ENCODE data around the gene ZSWIM8. TPM values are rescaled to one million over a fixed set of nuclear protein-coding genes. Genes with fewer than 3 reads are reported as not detected.
"Not testable (repeated sequence)": the region's sequence is repeated elsewhere in the genome, so short reads cannot be mapped to it uniquely, and the experiment has no call there.

Gene ZSWIM8
- total and polyA plus RNA-seq, 2 experiments from 2014 or later, result 101 to 103 TPM

DNA sequence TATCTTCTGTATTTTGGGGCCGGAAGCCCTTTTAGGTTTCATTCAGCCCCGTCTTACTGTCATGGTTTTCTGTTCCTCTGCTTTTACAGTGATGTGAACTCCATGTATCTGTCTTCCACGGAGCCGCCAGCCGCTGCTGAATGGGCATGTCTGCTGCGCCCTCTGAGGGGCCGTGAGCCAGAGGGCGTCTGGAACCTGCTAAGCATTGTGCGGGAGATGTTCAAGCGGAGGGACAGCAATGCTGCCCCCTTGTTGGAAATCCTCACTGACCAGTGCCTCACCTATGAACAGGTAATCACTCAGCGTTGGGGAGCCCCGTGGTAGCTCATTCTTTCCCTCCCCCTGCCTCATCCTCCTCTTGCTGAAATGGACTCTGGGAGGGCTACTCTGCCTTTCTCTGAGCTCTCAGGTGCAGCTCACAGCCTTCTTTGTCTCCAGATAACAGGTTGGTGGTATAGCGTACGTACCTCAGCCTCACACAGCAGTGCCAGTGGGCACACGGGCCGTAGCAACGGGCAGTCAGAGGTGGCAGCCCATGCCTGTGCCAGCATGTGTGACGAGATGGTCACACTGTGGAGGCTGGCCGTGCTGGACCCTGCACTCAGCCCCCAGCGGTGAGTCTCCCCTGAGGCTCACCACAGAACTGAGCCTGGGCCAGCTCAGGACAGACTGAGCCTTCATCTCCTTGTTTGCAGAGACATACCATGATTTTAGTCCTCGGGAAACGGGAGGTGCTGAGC is 5.7 kb downstream of the ZSWIM8 start:
- H3K27me3 ChIP-seq, result no peaks in the 10 kb centered on the region
- H3K4me3 ChIP-seq, result no peak overlapping the region
- peaks cover 13% of the 10 kb centered on the region for H3K4me1 ChIP-seq (ENCODE audit: insufficient read depth)
- H3K4me2 ChIP-seq, result no peak overlapping the region
- no peaks in the 10 kb centered on the region for H3K36me3 ChIP-seq (replicated peaks; ENCODE audit: insufficient read depth, low read depth)
- H3K9me3 ChIP-seq (ENCODE audit: low read depth), result no peaks in the 10 kb centered on the region
- H4K20me1 ChIP-seq (ENCODE audit: insufficient read depth, poor library complexity, severe bottlenecking), result peaks cover 35% of the 10 kb centered on the region
- DNase-seq (ENCODE audit: low spot score), result no peak
- no peak for TF ChIP-seq EZH2phosphoT487 (IDR thresholded peaks at IDR 0.05; ENCODE audit: low read depth, severe bottlenecking, unreplicated experiment)
- TF ChIP-seq EZH2 (IDR thresholded peaks at IDR 0.05; ENCODE audit: borderline replicate concordance), result no peak
- TF ChIP-seq, protein P1, sequence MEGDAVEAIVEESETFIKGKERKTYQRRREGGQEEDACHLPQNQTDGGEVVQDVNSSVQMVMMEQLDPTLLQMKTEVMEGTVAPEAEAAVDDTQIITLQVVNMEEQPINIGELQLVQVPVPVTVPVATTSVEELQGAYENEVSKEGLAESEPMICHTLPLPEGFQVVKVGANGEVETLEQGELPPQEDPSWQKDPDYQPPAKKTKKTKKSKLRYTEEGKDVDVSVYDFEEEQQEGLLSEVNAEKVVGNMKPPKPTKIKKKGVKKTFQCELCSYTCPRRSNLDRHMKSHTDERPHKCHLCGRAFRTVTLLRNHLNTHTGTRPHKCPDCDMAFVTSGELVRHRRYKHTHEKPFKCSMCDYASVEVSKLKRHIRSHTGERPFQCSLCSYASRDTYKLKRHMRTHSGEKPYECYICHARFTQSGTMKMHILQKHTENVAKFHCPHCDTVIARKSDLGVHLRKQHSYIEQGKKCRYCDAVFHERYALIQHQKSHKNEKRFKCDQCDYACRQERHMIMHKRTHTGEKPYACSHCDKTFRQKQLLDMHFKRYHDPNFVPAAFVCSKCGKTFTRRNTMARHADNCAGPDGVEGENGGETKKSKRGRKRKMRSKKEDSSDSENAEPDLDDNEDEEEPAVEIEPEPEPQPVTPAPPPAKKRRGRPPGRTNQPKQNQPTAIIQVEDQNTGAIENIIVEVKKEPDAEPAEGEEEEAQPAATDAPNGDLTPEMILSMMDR (IDR thresholded peaks at IDR 0.05; ENCODE audit: poor library complexity), result no peak
- H3K27ac ChIP-seq, result no peak overlapping the region
- 94% methylated on average over 22 of the region's 22 CpGs for WGBS (ENCODE audit: low lambda C conversion rate, missing lambda C conversion rate)
- peaks cover 32% of the 10 kb centered on the region for H3K79me2 ChIP-seq
- H3K9me2 ChIP-seq (replicated peaks; ENCODE audit: insufficient read depth), result no peaks in the 10 kb centered on the region
- no peak overlapping the region for H2AFZ ChIP-seq

DNA sequence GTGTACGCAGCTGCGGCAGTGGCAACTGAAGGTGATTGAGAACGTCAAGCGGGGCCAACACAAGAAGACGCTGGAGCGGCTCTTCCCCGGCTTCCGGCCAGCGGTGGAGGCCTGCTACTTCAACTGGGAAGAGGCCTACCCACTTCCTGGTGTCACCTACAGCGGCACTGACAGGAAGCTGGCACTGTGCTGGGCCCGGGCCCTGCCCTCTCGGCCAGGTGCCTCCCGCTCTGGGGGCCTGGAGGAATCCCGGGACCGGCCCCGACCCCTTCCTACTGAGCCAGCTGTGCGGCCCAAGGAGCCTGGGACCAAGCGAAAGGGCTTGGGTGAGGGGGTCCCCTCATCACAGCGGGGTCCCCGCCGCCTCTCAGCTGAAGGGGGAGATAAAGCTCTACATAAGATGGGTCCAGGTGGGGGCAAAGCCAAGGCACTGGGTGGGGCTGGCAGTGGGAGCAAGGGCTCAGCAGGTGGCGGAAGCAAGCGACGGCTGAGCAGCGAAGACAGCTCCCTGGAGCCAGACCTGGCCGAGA is 6.5 kb downstream of the ZSWIM8 start:
- no peak overlapping the region for H2AFZ ChIP-seq
- peaks cover 24% of the 10 kb centered on the region for H3K79me2 ChIP-seq
- WGBS (ENCODE audit: low lambda C conversion rate, missing lambda C conversion rate), result 95% methylated on average over 26 of the region's 26 CpGs
- peaks cover 11% of the 10 kb centered on the region for H3K4me1 ChIP-seq (ENCODE audit: insufficient read depth)
- no peaks in the 10 kb centered on the region for H3K9me2 ChIP-seq (replicated peaks; ENCODE audit: insufficient read depth)
- TF ChIP-seq, protein P1 (IDR thresholded peaks at IDR 0.05; ENCODE audit: poor library complexity), result no peak
- no peaks in the 10 kb centered on the region for H3K27me3 ChIP-seq
- no peak overlapping the region for H3K27ac ChIP-seq
- H3K4me2 ChIP-seq, result no peak overlapping the region
- H3K9me3 ChIP-seq (ENCODE audit: low read depth), result no peaks in the 10 kb centered on the region
- no peak overlapping the region for H3K4me3 ChIP-seq
- no peaks in the 10 kb centered on the region for H3K36me3 ChIP-seq (replicated peaks; ENCODE audit: insufficient read depth, low read depth)
- no peak for DNase-seq (ENCODE audit: low spot score)
- H4K20me1 ChIP-seq (ENCODE audit: insufficient read depth, poor library complexity, severe bottlenecking), result peaks cover 27% of the 10 kb centered on the region

DNA sequence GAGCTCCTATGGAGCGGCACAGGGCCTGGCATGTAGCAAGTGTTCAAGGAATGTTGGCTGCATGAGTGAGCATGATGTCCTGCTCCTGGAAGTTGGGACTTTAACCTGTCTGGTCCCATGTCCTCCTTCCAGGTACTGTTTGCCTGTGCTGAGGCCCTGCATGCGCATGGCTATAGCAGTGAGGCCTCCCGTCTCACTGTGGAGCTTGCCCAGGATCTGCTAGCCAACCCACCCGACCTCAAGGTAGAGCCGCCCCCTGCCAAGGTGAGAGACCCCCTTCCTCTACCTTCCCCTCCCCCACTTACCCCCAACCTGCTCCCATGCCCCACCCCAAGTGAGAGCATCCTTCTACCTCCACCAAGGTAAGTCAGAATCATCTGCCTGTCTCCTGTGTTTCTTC is 8.1 kb downstream of the ZSWIM8 start:
- no peaks in the 10 kb centered on the region for H3K9me3 ChIP-seq (ENCODE audit: low read depth)
- H3K27me3 ChIP-seq, result no peaks in the 10 kb centered on the region
- no peak for DNase-seq (ENCODE audit: low spot score)
- no peak overlapping the region for H2AFZ ChIP-seq
- H3K27ac ChIP-seq, result no peak overlapping the region
- no peaks in the 10 kb centered on the region for H3K4me1 ChIP-seq (ENCODE audit: insufficient read depth)
- H4K20me1 ChIP-seq (ENCODE audit: insufficient read depth, poor library complexity, severe bottlenecking), result peaks cover 12% of the 10 kb centered on the region
- no peak overlapping the region for H3K4me3 ChIP-seq
- TF ChIP-seq, protein P1 (IDR thresholded peaks at IDR 0.05; ENCODE audit: poor library complexity), result no peak
- no peak for TF ChIP-seq EZH2phosphoT487 (IDR thresholded peaks at IDR 0.05; ENCODE audit: low read depth, severe bottlenecking, unreplicated experiment)
- TF ChIP-seq EZH2 (IDR thresholded peaks at IDR 0.05; ENCODE audit: borderline replicate concordance), result no peak
- no peaks in the 10 kb centered on the region for H3K9me2 ChIP-seq (replicated peaks; ENCODE audit: insufficient read depth)
- 98% methylated on average over 5 of the region's 5 CpGs for WGBS (ENCODE audit: low lambda C conversion rate, missing lambda C conversion rate)
- peaks cover 8% of the 10 kb centered on the region for H3K79me2 ChIP-seq
- H3K36me3 ChIP-seq (replicated peaks; ENCODE audit: insufficient read depth, low read depth), result no peaks in the 10 kb centered on the region
- H3K4me2 ChIP-seq, result no peak overlapping the region

DNA sequence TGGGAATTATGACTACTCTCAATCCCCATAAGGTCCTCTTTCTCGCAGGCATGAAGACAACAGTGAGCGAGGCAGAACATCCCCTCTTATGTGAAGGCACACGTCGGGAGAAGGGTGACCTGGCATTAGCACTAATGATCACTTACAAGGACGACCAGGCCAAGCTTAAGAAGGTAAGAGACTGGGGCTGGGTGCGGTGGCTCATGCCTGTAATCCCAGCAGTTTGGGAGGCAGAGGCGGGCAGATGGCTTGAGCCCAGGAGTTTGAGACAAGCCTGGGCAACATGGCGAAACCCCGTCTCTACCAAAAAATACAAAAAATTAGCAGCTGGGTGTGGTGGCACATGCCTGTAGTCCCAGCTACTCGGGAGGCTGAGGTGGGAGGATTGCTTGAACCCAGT is 10.1 kb downstream of the ZSWIM8 start:
- not testable (repeated sequence) for H4K20me1 ChIP-seq (ENCODE audit: insufficient read depth, poor library complexity, severe bottlenecking); H2AFZ ChIP-seq; H3K79me2 ChIP-seq; H3K4me3 ChIP-seq; H3K9me2 ChIP-seq (replicated peaks; ENCODE audit: insufficient read depth); H3K4me2 ChIP-seq; H3K27me3 ChIP-seq; H3K9me3 ChIP-seq (ENCODE audit: low read depth); H3K36me3 ChIP-seq (replicated peaks; ENCODE audit: insufficient read depth, low read depth); H3K4me1 ChIP-seq (ENCODE audit: insufficient read depth); DNase-seq (ENCODE audit: low spot score); H3K27ac ChIP-seq
- WGBS (ENCODE audit: low lambda C conversion rate, missing lambda C conversion rate), result 96% methylated on average over 10 of the region's 10 CpGs

DNA sequence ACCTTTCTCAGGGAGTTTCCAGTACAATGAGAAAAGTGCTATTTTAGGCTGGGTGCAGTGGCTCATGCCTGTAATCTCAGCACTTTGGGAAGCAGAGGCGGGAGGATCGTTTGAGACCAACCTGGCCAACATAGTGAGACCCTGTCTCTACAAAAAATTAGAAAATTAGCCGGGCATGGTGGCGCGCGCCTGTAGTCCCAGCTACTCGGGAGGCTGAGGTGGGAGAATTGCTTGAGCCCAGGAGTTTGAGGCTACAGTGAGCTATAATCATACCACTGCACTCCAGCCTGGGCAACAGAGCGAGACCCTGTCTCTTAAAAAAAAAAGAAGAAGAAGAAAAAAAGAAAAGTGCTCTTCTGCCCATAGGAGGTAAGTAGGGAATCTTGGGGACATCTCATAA is 10.6 kb downstream of the ZSWIM8 start:
- H3K9me3 ChIP-seq (ENCODE audit: low read depth); H3K27me3 ChIP-seq; H3K4me2 ChIP-seq; H3K79me2 ChIP-seq; H2AFZ ChIP-seq; DNase-seq (ENCODE audit: low spot score); H3K36me3 ChIP-seq (replicated peaks; ENCODE audit: insufficient read depth, low read depth); H3K4me3 ChIP-seq; H3K9me2 ChIP-seq (replicated peaks; ENCODE audit: insufficient read depth); H4K20me1 ChIP-seq (ENCODE audit: insufficient read depth, poor library complexity, severe bottlenecking); H3K27ac ChIP-seq; H3K4me1 ChIP-seq (ENCODE audit: insufficient read depth): not testable (repeated sequence)
- 100% methylated on average over 8 of the region's 8 CpGs for WGBS (ENCODE audit: low lambda C conversion rate, missing lambda C conversion rate)

Measured in hepatocyte (in vitro differentiated cells).